SK-N-SH treated with all-trans-retinoic acid at 6 μM for 48 hours (cell line): ENCODE data around the gene UGT1A5.
"Not testable (repeated sequence)": the region's sequence is repeated elsewhere in the genome, so short reads cannot be mapped to it uniquely, and the experiment has no call there.

Experiments
- ATAC-seq: fragments of 200-7000 bp; cut with Tn5 transposase; 3 replicates; pipeline ENCODE4 v1.9.1; 2020; ENCODE audit warnings: mild to moderate bottlenecking, moderate library complexity
- ARNTL ChIP-seq: fragments of 450-650 bp; formaldehyde crosslinking; IDR thresholded peaks from 2 replicates; pipeline ENCODE4 v1.5.0; 2020; ENCODE audit warnings: low read depth, mild to moderate bottlenecking, moderate library complexity, borderline replicate concordance
- BACH2 ChIP-seq: fragments of 250-450 bp; sonication (Bioruptor Pico); IDR thresholded peaks from 2 replicates; pipeline ENCODE4 v1.9.0; 2021; ENCODE audit warnings: mild to moderate bottlenecking, borderline replicate concordance
- CSDC2 ChIP-seq: fragments of 250-450 bp; sonication (Bioruptor Pico); IDR thresholded peaks from 2 replicates; pipeline ENCODE4 v1.5.0; 2020; ENCODE audit warnings: mild to moderate bottlenecking, moderate library complexity
- CSRNP3 ChIP-seq: fragments of 250-450 bp; sonication (Bioruptor Pico); IDR thresholded peaks from 2 replicates; pipeline ENCODE4 v1.5.1; 2021; ENCODE audit warnings: mild to moderate bottlenecking, moderate library complexity
- ESRRG ChIP-seq: fragments of 250-450 bp; sonication (Bioruptor Pico); IDR thresholded peaks from 2 replicates; pipeline ENCODE4 v1.6.1; 2021; ENCODE audit warnings: mild to moderate bottlenecking
- GLIS3 ChIP-seq: fragments of 250-450 bp; sonication (Bioruptor Pico); IDR thresholded peaks from 2 replicates; pipeline ENCODE4 v1.5.0; 2020; ENCODE audit warnings: mild to moderate bottlenecking, moderate library complexity
- ISL1 ChIP-seq: fragments of 250-450 bp; sonication (Bioruptor Pico); IDR thresholded peaks from 2 replicates; pipeline ENCODE4 v2.1.2; 2022; ENCODE audit warnings: mild to moderate bottlenecking, moderate library complexity
- OSR1 ChIP-seq: fragments of 250-450 bp; sonication (Bioruptor Pico); IDR thresholded peaks from 2 replicates; pipeline ENCODE4 v1.8.0; 2022; ENCODE audit warnings: moderate library complexity, mild to moderate bottlenecking, inconsistent platforms
- PPARA ChIP-seq: fragments of 250-450 bp; sonication (Bioruptor Pico); IDR thresholded peaks from 2 replicates; pipeline ENCODE4 v1.5.0; 2020; ENCODE audit warnings: mild to moderate bottlenecking, borderline replicate concordance
- RARB ChIP-seq: fragments of 250-450 bp; sonication (Bioruptor Pico); IDR thresholded peaks from 2 replicates; pipeline ENCODE4 v1.8.0; 2021; ENCODE audit warnings: mild to moderate bottlenecking, moderate library complexity
- SNAI2 ChIP-seq: fragments of 250-450 bp; sonication (Bioruptor Pico); IDR thresholded peaks from 2 replicates; pipeline ENCODE4 v1.5.0; 2020; ENCODE audit warnings: mild to moderate bottlenecking, moderate library complexity
- TCF4 ChIP-seq: fragments of 250-450 bp; sonication (Bioruptor Pico); IDR thresholded peaks from 2 replicates; pipeline ENCODE4 v1.8.0; 2021; ENCODE audit warnings: mild to moderate bottlenecking, moderate library complexity, borderline replicate concordance
- TOX ChIP-seq: fragments of 250-450 bp; sonication (Bioruptor Pico); IDR thresholded peaks from 2 replicates; pipeline ENCODE4 v1.8.0; 2021; ENCODE audit warnings: mild to moderate bottlenecking, moderate library complexity, borderline replicate concordance
- TSHZ2 ChIP-seq: fragments of 250-450 bp; sonication (Bioruptor Pico); IDR thresholded peaks from 2 replicates; pipeline ENCODE4 v1.5.0; 2020; ENCODE audit warnings: mild to moderate bottlenecking, moderate library complexity
- ZC3H10 ChIP-seq: fragments of 250-450 bp; sonication (Bioruptor Pico); IDR thresholded peaks from 2 replicates; pipeline ENCODE4 v1.5.1; 2021; ENCODE audit warnings: mild to moderate bottlenecking, moderate library complexity
- ZFP3 ChIP-seq: fragments of 250-450 bp; sonication (Bioruptor Pico); IDR thresholded peaks from 2 replicates; pipeline ENCODE4 v1.5.0; 2020; ENCODE audit warnings: mild to moderate bottlenecking, moderate library complexity
- ZFP30 ChIP-seq: fragments of 450-650 bp; formaldehyde crosslinking; IDR thresholded peaks from 2 replicates; pipeline ENCODE4 v1.5.0; 2022; ENCODE audit warnings: mild to moderate bottlenecking, moderate library complexity
- ZNF565 ChIP-seq: fragments of 450-650 bp; formaldehyde crosslinking; conservative IDR thresholded peaks from 2 replicates; pipeline ENCODE4 v1.5.0; 2020; ENCODE audit warnings: low read depth, mild to moderate bottlenecking, moderate library complexity
- ZNF70 ChIP-seq: fragments of 450-650 bp; formaldehyde crosslinking; IDR thresholded peaks from 2 replicates; pipeline ENCODE4 v1.5.0; 2020; ENCODE audit warnings: mild to moderate bottlenecking, moderate library complexity
- ZNF8 ChIP-seq: fragments of 450-650 bp; formaldehyde crosslinking; IDR thresholded peaks from 2 replicates; pipeline ENCODE4 v1.5.0; 2020; ENCODE audit warnings: mild to moderate bottlenecking, moderate library complexity
- TF ChIP-seq, protein P1 (sequence below): fragments of 250-450 bp; sonication (Bioruptor Pico); IDR thresholded peaks from 2 replicates; pipeline ENCODE4 v1.8.0; 2021; ENCODE audit warnings: low read depth, mild to moderate bottlenecking, moderate library complexity, borderline replicate concordance
- TF ChIP-seq, protein P2 (sequence below): fragments of 250-450 bp; sonication (Bioruptor Pico); IDR thresholded peaks from 2 replicates; pipeline ENCODE4 v1.8.0; 2020; ENCODE audit warnings: mild to moderate bottlenecking, moderate library complexity, borderline replicate concordance
- TF ChIP-seq, protein P3 (sequence below): fragments of 250-450 bp; sonication (Bioruptor Pico); IDR thresholded peaks from 2 replicates; pipeline ENCODE4 v1.5.1; 2020; ENCODE audit warnings: low read depth, mild to moderate bottlenecking, moderate library complexity

Gene UGT1A5

DNA sequence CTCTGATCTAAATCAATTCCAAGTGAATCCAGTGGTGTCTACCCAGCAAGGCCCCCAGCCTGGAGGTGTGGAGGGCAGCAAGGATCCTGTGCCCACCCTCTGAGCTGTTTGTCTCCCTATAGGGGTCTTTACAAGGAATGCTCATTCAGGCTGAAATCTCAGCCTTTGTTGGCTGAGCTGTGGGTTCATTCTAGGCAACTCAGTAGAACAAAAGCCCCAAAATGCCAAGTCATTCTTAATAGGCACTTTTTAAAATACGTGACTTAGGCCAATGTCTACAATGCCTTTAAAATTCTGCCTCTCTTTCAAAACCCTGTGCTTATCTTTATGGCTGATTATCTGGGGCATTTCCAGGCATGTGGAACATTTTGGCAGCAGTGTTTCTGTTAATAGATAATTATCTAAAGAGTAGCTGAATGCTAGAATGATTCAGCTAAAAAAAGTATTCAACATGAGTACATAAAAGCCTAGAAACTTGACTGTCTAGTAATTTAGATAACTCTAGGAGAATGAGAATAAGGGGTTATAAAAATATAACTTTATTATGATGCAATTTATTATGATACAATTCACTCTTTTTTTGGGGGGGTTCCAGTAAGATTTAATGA is 12.6 kb upstream of the UGT1A5 start:
- no peak for ATAC-seq

DNA sequence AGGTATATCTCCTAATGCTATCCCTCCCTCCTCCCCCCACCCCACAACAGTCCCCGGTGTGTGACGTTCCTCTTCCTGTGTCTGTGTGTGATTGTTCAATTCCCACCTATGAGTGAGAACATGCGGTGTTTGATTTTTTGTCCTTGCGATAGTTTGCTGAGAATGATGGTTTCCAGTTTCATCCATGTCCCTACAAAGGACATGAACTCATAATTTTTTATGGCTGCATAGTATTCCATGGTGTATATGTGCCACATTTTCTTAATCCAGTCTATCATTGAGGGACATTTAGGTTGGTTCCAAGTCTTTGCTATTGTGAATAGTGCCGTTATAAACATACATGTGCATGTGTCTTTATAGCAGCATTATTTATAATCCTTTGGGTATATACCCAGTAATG is 11.9 kb upstream of the UGT1A5 start:
- ATAC-seq, result not testable (repeated sequence)

More for the DNA sequence above, 12.6 kb upstream of the UGT1A5 start:
- no peak for TF ChIP-seq SNAI2 (CRISPR knock-in tag)
- TF ChIP-seq TCF4 (CRISPR knock-in tag), result peak; percentile 71
- TF ChIP-seq, protein P1, sequence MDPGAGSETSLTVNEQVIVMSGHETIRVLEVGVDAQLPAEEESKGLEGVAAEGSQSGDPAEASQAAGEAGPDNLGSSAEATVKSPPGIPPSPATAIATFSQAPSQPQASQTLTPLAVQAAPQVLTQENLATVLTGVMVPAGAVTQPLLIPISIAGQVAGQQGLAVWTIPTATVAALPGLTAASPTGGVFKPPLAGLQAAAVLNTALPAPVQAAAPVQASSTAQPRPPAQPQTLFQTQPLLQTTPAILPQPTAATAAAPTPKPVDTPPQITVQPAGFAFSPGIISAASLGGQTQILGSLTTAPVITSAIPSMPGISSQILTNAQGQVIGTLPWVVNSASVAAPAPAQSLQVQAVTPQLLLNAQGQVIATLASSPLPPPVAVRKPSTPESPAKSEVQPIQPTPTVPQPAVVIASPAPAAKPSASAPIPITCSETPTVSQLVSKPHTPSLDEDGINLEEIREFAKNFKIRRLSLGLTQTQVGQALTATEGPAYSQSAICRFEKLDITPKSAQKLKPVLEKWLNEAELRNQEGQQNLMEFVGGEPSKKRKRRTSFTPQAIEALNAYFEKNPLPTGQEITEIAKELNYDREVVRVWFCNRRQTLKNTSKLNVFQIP (CRISPR knock-in tag), result no peak; the same call in 1 of the 2 replicates
- TF ChIP-seq, protein P2, sequence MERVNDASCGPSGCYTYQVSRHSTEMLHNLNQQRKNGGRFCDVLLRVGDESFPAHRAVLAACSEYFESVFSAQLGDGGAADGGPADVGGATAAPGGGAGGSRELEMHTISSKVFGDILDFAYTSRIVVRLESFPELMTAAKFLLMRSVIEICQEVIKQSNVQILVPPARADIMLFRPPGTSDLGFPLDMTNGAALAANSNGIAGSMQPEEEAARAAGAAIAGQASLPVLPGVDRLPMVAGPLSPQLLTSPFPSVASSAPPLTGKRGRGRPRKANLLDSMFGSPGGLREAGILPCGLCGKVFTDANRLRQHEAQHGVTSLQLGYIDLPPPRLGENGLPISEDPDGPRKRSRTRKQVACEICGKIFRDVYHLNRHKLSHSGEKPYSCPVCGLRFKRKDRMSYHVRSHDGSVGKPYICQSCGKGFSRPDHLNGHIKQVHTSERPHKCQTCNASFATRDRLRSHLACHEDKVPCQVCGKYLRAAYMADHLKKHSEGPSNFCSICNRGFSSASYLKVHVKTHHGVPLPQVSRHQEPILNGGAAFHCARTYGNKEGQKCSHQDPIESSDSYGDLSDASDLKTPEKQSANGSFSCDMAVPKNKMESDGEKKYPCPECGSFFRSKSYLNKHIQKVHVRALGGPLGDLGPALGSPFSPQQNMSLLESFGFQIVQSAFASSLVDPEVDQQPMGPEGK (CRISPR knock-in tag), result no peak
- no peak for TF ChIP-seq RARB
- 0 out of 2 replicates have a peak, but pooled peaks have one; percentile 68 for TF ChIP-seq TSHZ2 (CRISPR knock-in tag)
- no peak for TF ChIP-seq ESRRG (CRISPR knock-in tag)
- TF ChIP-seq OSR1 (CRISPR knock-in tag), result no peak
- TF ChIP-seq ARNTL, result no peak
- TF ChIP-seq ZFP3 (CRISPR knock-in tag), result 0 out of 2 replicates have a peak, but pooled peaks have one; percentile 63
- no peak for TF ChIP-seq ZFP30
- TF ChIP-seq ZNF8, result no peak
- no peak for TF ChIP-seq BACH2
- no peak for TF ChIP-seq ZC3H10 (CRISPR knock-in tag)
- no peak for TF ChIP-seq GLIS3 (CRISPR knock-in tag)
- TF ChIP-seq CSDC2 (CRISPR knock-in tag), result peak; percentile 81; the same call in 1 of the 2 replicates
- no peak; the same call in 1 of the 2 replicates for TF ChIP-seq ZNF565 (CRISPR knock-in tag)
- TF ChIP-seq ZNF70 (CRISPR knock-in tag), result no peak
- TF ChIP-seq CSRNP3 (CRISPR knock-in tag), result peak; percentile 33; the same call in 1 of the 2 replicates
- TF ChIP-seq TOX (CRISPR knock-in tag), result no peak
- TF ChIP-seq, protein P3, sequence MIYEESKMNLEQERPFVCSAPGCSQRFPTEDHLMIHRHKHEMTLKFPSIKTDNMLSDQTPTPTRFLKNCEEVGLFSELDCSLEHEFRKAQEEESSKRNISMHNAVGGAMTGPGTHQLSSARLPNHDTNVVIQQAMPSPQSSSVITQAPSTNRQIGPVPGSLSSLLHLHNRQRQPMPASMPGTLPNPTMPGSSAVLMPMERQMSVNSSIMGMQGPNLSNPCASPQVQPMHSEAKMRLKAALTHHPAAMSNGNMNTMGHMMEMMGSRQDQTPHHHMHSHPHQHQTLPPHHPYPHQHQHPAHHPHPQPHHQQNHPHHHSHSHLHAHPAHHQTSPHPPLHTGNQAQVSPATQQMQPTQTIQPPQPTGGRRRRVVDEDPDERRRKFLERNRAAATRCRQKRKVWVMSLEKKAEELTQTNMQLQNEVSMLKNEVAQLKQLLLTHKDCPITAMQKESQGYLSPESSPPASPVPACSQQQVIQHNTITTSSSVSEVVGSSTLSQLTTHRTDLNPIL, result peak; percentile 59; the same call in 1 of the 2 replicates
- TF ChIP-seq ISL1 (CRISPR knock-in tag), result peak; percentile 96
- TF ChIP-seq PPARA (CRISPR knock-in tag), result no peak

DNA sequence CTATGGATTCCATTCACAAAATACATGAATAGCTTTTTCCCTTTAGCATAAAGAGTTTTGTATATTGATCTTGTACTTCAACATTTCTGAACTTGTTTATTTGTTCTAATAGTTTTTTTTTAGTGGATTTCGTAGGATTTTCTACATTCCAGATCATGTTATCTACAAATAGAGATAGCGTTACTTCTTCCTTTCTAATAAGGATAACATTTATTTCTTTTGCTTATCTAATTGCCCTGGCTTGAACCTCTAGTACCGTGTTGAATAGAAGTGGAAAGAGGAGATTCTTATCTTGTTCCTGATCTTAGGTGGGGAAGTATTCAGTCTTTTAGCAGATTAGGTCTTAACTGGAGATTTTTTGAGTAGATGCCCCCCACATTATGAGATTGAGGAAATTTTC is 10.5 kb upstream of the UGT1A5 start:
- ATAC-seq, result no peak
- TF ChIP-seq, protein P2 (CRISPR knock-in tag), result no peak
- TF ChIP-seq, all 23 proteins: peak for 0
